ENCODE data around the gene LIMCH1.
"Not testable (repeated sequence)": the region's sequence is repeated elsewhere in the genome, so short reads cannot be mapped to it uniquely, and the experiment has no call there.

Gene LIMCH1

DNA sequence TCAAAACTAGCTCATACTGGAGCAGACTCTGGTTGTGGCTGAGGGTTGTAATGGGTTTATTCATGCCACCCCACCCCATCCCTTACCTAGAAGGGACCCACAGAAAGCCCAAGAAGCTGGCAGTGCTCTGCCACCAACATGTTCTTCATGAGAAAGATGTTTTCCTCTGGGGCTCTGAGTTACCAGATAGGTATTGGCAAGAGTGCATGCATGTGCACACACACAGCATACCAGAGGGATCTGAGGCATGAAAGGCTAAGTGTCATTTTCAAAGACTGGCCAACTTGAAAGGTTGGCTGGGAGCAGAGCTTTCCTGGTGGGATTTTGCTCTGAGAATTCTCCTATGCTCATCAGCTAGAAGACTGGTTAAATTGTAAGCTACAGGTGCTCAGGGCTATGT lies 145.4 kb downstream of the LIMCH1 start:
- no peak for DNase-seq (ENCODE audit: low spot score)

DNA sequence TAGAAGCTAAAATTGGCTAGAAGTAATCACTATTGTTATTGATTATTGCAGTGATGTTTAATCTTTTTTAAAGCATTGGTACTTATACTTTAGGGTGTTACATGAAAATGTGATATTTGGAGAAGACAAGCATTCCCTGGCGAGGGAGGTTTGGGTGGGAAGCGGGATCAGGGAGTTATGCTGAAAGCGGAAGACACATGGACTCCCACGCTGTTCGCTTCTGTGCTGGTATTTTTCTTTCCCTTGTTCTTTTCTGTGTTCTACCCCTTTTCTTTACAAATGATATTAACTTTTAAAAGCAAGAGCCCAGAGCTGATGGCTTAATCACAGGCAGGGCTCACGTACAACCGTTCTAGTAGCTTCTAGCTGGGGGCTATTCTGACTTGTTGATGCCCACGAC lies 148.9 kb downstream of the LIMCH1 start:
- no peak for DNase-seq (ENCODE audit: low spot score)

DNA sequence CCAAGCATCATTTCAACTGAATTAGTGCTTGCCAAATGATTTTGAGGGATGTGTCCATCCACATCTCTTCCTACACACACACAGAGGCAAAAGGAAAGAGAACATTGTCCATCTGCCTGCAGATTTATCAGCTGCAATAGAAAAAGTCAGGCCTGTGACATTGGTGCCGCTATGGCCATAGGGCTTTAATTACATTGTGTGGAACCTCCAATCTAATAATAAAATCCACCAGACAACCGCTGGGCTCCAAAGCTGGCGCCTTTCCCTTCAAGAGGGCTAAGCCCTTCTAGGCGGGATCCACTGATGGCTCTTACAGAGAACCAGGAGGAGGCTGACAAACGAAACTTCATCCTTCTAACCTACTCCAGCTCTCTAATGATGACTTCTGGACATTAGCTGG lies 150.0 kb downstream of the LIMCH1 start:
- no peak for DNase-seq (ENCODE audit: low spot score)

DNA sequence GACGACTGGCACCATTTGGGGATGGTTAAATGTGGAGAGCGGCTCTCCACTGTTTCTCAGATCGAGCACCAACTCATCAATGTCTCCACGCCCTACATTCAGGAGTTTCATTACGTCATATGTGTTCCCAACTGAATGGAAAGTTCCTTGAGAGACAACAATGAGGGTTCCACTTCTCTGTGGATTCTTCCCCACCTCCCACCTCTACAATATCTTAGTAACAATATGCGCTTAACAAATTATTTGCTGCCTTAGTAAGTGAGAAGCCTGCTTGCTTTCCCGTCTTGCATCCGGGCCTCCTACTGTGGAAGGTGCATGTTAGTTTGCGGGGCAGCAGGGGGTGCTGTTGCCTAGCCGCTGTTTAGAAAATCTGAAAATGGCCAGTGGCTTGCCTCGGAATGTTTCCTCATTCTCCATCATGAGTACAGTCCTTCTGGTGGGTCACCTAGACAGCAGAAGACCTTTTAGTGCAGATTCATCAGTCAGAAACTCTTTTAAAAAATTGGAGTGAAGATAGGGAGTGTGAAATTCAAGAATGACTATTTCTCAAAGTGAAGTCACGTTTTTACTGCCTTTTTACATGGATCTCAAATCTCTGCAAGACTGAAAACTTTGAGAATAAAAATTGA lies 154.9 kb downstream of the LIMCH1 start:
- DNase-seq (ENCODE audit: low spot score), result peak; percentile 48

DNA sequence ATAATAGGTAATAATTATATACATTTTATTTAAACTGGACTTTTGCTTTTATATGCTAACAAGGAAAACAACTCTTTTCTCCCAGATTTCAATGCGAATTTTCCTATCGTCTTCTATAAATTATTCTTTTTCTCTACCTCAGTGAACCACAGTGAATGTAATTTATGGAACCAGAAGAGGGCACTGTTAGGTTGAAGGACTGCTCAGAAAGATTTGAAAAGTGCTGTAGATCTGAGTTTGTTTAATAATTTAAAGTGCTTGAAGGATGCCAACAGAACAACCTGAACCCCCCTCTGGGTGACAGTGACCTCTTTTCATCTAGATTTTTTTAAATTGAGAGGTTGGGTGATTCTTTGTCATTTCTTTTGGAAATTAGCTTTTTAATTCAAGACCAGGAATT lies 155.7 kb downstream of the LIMCH1 start:
- DNase-seq (ENCODE audit: low spot score), result peak; percentile 22

DNA sequence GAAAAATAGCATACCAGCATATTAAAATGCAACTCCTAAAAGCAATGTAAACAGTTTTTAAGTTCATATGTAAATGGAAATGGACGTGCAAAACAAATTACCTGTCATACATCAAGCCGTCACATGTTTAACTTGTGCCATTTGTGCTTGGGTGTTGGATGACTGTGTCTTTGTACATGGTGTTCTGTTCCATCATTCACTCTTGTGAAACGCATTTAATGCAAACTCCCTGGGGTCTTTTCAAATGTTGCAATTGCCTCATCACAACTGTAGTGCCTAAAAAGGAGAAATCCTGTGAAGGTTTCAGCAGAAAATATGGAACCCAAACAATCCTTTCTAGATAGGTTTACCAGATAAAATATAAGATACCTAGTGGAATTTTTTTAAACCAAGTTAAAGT lies 158.2 kb downstream of the LIMCH1 start:
- DNase-seq (ENCODE audit: low spot score), result no peak

DNA sequence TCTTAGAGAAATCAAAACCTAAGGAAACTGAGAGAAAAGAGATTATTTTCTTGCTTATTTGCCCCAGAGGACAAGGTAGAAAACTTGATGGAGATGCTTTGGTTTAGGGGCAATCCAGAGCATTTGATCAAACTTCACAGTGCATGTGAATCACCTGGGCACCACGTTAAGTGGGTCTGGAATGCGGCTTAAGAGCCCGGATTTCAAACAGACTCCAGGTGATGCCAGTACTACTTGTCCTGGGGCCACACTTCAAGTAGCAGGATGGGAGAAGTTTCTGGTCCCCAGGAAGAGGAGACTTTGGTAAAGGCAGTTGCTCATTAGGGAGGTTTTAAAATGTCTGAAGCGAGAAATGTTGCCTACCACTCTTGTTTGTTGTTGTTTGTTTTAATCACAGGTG lies 158.8 kb downstream of the LIMCH1 start:
- DNase-seq (ENCODE audit: low spot score), result no peak

DNA sequence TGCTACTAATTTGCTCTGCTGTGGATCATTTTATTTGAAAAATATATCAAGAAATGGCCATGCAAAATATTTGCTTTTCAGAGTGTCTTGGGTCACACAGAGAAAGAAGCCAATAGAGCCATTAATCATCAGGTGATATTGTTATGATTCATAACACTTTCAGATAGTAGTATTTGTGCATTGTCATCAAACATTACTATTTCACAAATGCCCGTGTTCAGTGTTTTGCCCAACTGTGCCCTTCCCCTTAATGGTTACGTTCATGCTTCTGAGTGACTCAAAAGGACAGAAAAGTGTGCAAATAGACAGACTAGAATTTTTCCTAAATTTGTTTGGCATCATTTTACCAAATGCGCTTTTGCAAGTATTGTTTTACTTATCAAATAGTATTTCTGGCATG lies 164.0 kb downstream of the LIMCH1 start:
- no peak for DNase-seq (ENCODE audit: low spot score)

DNA sequence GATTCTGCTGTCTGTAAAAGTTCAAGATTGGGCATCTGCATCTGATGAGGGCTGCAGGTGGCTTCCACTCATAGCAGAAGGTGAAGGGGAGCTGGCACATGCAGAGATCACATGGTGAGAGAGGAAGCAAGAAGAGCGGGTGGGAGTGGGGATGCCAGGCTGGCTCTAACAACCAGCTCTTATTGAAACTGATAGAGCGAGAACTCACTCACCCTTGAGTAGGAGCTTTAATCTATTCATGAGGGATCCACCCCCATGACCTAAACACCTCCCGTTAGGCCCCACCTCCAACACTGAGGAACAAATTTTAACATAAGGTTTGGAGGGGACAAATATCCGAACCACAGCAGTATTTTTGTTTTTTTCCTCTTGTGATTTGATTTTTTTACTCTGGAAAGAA lies 164.8 kb downstream of the LIMCH1 start:
- DNase-seq (ENCODE audit: low spot score), result no peak

DNA sequence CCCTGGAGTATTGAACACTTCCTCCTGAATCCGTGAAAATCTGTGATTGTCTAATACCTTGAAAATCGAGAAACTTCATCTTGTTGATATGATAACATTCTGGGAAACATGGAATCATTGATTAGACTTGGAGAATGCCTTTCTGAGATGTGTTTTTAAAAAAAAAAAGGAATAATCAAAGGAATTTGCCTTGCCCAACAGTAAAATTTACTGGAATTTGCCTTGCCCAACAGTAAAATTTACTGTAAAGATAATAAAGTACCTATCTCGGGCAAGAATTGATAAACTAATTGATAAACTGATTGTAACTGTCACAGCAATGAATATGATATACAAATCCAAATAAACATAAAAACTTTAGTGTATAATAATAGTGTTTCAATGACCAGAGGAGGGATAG lies 165.8 kb downstream of the LIMCH1 start:
- no peak for DNase-seq (ENCODE audit: low spot score)

DNA sequence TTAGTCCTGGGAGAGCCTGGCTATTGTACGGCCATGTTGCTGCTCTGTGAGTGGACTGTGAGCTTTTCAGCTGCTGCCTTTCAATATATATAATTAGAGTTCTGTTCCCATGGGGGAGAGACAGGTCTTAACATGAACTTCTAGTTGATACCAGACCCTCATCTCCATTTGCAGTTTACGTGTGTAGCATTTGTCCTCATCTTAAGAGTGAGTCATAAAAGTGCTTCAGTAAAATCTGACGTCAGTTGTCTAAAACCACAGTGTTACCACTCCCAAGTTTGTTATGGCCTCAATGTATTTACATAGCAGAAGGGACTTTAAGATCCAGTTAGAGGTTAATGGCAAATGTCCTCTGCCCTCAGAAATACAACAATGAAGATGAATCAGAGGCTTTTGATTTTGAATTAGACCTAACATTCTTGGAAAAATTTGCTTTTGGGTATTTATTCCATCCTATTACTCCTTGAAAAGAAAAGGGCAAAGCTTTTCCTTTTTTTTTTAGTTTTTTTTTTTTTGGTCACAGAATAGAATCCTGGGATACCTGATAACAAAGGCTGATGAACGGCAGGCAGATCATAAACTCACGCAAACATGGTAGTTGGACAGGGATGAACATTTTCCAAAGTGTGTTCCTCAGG lies 172.0 kb downstream of the LIMCH1 start:
- DNase-seq (ENCODE audit: low spot score), result no peak

DNA sequence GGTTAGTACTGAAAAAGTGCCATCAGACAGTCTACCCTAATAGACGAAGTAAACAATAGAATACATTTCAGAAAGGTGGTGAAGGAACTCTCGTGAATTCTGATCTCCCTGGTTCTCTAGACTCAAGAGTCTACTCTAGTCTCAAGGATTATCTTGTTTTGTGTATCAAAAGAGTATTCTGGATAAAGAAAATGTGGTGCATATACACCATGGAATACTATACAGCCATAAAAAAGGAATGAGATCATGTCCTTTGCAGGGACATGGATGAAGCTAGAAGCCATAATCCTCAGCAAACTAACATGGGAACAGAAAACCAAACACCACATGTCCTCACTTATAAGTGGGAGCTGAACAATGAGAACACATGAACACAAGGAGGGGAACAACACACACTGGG lies 173.7 kb downstream of the LIMCH1 start:
- not testable (repeated sequence) for DNase-seq (ENCODE audit: low spot score)

DNA sequence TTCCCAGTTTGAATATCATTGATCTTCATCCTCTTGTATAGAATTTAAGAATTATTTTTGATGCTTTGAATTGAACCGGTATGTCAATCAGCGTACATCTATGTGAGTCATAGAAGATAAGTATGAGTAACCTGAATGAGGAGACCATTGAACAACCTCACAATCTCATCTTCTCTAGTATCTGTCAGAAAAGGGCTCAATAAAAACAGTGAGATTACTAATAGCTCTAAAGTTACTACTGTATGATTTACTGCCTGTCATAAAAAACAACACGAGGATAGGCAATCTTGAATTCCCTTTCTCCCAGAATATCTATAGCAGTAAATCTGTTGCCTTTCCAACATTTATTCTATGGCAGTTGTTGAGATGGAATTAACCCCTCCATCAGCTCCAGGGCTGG lies 174.5 kb downstream of the LIMCH1 start:
- DNase-seq (ENCODE audit: low spot score), result no peak

DNA sequence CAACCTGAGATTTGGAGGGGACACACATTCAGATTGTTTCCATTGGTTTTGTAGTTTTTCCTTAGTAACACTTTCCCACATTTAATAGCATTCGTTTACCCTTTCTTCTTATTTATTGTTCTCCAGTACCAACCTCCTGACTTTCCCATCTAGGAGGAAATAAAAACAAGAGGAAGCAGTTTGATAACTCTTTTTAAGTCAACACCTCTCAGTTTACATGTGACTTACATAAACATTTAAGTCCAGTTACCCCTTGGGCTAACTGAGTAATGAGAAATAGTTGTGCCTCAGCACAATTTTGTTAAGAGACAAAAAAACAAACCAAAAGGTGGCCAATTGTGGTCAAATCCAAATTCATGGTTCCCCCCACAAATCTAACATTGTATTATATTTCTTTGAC lies 175.8 kb downstream of the LIMCH1 start:
- DNase-seq (ENCODE audit: low spot score), result no peak

DNA sequence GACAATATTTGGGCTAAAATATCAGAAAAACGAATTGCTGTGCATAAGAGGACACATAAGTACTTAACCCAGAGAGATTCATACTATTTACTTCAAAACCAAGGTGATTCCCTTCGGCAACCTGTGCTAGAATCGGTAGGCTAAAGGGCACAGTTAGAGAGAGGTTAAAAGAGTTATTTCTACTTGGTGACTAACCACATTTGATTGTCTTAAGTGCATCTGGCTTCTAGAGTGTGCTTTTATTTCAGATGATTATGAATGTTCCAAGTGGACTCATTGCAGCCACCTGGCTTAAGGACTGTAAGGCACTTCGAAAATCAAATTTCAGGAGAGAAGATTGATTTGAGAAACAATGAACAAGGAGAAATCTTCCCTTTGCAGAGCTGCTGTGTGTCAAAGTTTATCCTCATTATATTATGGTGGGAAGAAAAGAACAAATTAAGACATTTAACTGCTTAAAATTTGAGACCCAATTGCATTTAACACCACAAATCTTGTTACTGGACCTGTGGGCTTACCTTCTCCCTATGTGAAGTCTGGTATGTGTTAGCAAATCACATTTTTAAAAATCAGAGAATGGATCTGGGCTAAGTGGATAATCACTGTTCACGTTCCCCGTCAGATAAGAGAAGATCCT lies 176.5 kb downstream of the LIMCH1 start:
- no peak for DNase-seq (ENCODE audit: low spot score)

DNA sequence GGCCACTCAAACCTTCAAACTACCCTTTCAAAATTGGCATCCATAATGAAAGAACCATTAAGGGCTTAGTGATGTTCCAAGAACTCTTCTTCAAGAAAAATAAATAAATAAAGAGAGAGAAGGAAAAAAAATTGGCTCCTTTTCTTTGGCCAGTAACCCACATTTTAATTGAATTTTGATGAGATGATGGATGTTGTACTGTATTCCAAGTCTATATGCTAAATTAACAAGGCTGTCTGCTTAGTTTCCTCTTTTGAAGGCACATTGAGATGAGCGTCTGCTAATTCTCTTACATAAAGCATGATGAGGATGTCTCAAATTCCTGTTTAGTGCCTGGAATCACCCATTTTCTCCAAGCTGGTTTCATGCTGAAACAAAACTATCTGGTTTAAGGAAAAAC lies 177.2 kb downstream of the LIMCH1 start:
- no peak for DNase-seq (ENCODE audit: low spot score)

DNA sequence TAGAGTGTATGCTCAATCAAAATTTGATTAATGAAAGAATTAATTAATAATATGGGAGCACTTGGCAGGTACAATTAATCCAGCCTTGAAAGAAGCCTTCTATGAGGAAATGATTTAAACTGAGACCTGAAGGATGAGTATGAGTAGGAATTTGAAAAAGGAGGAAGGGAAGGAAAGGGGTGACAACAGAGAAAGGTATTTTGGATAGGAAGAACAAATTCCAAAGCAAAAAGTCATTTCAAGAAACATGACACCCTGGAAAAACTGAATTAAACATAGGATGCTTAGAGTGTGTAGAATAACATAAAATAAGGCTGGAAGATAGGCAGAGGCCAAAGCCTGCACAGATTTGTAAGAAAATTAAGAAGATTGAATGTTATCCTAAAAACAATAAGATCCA lies 180.9 kb downstream of the LIMCH1 start:
- DNase-seq (ENCODE audit: low spot score), result no peak

DNA sequence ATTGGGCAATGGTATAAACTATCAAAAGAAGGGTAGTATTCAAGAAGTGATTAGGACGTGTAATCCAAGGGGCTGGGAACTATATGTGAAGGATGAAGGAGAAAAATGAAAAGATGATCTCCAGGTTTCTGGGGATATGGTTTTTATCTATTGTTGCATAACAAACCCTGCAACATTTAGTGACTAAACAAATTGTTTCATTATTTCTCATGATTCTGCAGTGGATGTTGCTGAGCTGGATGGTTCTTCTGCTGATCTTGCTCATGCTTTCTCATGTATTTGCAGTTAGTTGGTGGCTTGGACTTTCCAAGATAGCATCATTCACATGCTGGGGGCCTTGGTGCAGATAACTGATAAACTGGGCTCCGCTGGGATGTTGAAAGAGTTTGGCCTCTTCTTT lies 181.5 kb downstream of the LIMCH1 start:
- DNase-seq (ENCODE audit: low spot score), result peak; percentile 2

DNA sequence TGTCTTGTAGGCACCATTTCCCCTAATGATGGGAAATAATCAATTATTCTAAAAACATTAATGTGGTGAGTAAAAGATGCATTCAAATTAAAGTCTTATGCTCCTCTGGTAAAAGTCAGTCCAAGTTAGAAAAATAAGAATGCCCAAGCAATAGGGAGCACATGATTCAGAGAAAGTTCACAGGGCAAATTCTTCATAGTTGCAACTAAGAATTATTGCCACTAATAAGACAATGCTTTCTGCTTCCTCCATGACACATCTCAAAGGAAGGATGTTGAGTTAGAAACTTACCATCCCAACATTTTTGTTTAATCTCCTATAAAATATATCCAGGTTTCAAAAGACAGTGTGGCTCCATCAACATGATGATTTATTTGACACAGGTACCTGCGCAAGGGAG lies 184.2 kb downstream of the LIMCH1 start:
- no peak for DNase-seq (ENCODE audit: low spot score)

DNA sequence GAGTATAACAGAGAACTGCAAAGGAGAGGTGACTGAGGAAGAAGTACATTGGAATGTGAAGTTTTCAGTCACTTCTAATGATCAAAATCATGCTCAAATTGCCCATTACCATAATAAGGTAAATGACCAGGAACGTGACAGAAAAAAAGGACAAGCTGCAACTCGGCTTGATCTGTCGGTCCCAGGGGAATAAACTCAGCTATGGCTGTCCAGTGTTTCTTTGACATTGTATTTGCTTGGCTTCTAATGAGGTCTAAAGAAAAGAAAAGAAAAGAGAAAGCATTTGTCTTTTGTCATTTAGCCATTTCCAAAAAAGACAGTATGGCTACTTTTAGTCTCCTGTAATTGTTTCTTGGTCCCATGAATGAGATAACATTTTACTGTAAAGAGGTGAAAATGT lies 185.3 kb downstream of the LIMCH1 start:
- DNase-seq (ENCODE audit: low spot score), result no peak

DNA sequence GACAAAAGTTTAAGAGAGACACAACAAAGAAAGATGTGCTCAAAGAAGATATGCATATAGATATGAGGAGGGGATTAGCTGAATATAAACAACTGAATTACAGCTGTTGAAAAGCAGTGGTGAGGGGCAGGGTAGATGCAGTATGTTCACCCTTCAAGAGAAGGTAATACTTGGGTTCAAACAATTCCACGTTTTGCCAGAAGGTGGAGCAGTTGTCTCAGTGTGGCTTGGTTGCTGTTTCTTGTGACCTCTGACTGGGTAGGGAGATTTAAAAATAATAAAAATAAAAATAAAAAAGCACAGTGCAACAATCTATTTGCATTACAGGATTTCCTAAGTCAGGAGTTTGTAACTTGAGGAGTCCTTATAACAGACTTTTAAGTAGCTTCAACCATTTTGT lies 187.3 kb downstream of the LIMCH1 start:
- no peak for DNase-seq (ENCODE audit: low spot score)

DNA sequence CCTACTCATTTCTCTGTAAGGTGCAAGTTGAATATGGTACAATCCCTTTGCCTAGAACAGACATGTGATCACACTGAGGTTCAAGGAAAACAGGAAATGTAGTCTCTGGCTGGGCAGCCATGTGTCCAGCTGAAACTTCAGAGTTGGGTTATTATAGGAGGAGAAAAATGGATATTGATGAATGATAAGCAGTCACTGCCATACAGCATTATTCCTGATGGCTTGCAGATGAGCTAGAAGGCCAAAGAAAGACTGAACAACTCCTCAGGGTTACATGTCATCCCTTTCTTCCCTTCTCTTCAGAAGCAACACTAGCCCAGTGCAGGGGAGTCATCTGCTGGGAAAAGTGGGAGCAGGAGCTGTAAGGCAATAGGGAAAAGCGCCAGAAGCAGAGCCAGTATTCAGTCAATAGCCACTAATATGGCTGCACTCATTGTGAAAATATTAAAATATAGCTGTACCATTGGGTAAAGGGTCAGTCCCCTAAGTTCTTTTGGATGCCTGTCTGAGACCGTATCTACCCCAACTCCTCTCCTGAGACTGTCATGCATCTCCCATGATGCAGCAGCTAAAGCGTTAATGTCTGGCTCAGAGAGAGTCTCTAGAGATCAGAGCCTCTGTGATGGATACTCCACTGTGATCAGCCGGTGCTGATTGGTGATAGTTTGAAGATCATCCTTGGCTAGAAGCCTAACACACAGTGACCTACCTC lies 190.1 kb downstream of the LIMCH1 start:
- no peak for DNase-seq (ENCODE audit: low spot score)

DNA sequence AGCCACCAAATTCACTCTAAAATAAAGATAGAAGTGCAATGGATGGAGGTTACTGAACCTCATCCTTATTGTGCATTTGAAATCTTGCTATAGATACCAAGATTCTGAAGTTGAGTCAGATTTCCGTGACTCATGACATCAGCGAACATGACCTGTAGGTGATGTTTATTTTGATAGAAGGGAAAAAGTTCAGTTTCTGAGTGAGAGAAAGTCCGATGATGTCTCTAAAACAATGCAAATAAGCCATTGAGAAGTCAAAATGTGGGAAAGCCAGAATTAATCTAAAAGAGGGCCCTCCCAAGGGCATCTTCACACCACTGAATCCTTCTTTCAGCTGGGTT lies 190.6 kb downstream of the LIMCH1 start:
- no peak for DNase-seq (ENCODE audit: low spot score)

All from activated CD4-positive, alpha-beta T cell treated with anti-CD3 and anti-CD28 coated beads, Interleukin-2, Interleukin-4, amounts not matched to agents 100 ng/mL and 50 ng/mL, durations not matched to agents 16 hours and 8 hours (primary cell).